Hindlimb muscle (tissue), 1 donor: ENCODE results near the gene ETAA1. TPM values are rescaled to one million over a fixed set of nuclear protein-coding genes. Genes with fewer than 3 reads are reported as not detected.

Source experiments
- DNase-seq: peaks from one replicate; pipeline ENCODE4 v3.0.0-alpha.2; 2013
- polyA plus RNA-seq: library from polyadenylated mRNA; unstranded; fragments of 120-200 nt; gene quantifications from one replicate; pipeline ENCODE4 v1.2.1, GENCODE V29; 2013; ENCODE audit not compliant: insufficient read length

Gene ETAA1
- polyA plus RNA-seq: 10.2 TPM

DNA sequence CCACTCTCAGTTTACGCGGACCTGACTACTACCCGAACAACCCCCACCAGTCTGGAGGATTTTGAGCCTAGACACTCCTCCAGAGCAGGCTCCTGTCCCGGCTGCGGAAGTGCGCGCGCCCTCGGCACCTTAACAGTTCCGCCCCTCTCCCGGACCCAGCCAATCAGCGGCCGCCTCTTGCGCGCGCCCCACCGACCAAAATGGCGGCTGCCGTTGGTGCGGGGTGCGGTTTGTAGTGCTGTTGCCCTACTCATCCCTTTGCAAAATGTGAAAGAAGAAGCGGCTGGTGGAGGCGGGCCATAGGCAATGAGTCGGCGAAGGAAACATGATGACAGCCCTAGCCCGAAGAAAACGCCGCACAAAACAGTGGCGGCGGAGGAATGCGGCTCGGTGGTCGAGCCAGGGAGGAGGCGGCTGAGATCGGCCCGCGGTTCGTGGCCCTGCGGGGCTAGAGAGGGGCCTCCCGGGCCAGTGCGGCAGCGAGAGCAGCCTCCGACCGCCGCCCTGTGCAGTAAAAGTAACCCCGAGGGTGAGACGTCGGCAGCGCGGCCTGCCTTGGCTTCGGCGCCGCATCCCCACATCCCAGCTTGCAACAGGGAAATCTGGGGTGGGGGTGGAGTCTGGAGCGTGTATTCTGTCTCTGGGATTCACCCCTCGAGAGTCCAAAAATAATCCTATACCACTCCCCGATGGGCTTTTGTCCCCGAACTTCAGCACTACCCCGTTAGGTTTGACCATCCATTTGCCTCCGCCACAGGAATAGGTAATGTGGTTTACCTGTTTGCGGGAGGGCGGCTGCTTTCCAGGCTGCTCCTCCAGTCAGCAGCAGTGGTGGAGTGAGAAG lies at the start of gene ETAA1:
ETAA1 (plus strand) TSS at position 191 of the 844 bp plus-strand sequence; CDS start at position 307, 116 bp downstream.
- DNase-seq: peak; percentile 92

- DNase-seq: no peak
Observed at GRCh38 chr2:67366832-67367412, 30.2 kb upstream of the ETAA1 start.

DNA sequence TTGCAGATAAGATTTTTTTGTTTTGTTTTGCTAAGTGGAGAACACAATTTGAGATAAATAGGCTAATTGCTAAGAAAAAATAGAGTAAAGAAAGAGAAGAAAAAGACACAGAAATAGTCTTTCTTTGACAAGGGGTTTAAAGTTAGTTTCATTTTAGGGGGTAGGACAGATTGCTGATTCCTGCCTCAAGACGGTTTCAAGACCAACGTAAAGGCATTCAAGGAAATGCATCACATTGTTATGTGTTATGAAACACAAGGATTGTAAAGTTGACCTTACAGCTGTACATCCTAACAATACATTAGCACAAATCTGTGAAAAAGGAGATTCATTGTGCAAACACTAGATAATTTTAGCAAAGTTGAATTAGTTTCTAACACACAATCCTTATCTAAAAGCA lies 22.7 kb upstream of the ETAA1 start:
- DNase-seq: no peak

DNA sequence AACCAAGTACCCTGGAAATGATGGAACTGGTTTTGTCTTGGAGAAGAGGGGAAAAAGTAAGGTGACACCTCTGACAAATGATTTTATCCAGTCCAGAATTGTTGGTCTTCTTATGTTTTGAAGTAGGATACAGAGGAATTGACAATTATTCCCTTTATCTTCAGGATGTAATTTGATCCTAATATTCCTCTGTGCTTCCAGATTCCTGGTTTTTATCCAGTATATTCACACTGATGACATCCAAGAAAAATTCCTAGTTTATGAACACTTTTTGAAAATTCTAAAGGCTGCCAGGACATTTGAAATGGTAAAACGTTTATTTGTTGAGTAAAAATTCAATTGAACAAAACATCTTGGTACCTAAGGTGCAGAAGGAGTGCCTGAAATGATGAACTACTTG lies 22.2 kb upstream of the ETAA1 start:
- no peak for DNase-seq

DNA sequence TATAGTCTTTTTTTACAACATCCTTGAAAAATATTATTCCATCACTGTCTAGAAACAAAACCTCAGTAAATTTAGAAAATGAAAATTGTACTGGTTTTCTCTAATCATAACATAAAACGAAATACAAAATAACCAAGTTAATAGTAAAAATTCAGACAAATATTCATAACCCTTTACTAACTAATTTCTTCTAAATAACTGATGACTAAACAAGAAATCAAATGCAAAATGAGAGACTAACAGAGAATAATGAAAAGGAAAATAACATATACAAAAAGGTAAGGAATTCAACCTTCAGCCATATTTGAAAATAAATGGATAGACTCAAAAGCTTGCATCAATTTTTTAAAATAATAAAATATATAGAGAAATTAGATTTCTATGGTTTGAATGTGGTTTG lies 18.6 kb upstream of the ETAA1 start:
- no peak for DNase-seq

DNA sequence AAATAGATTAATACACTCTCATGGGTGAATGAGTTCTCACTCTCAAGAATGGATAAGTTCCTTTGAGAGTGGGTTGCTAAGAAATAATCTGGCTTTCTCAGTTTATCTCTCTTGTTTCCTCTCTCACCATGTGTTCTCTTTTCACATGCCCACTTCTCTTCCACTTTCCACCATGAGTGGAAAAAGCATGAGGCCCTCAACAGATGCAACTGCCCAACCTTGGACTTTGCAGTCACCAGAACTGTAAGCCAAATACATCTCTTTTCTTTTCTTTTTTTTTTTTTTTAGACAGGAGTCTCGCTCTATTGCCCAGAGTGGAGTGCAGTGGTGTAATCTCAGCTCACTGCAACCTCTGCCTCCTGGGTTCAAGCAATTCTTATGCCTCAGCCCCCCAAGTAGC lies 18.1 kb upstream of the ETAA1 start:
- no peak for DNase-seq

DNA sequence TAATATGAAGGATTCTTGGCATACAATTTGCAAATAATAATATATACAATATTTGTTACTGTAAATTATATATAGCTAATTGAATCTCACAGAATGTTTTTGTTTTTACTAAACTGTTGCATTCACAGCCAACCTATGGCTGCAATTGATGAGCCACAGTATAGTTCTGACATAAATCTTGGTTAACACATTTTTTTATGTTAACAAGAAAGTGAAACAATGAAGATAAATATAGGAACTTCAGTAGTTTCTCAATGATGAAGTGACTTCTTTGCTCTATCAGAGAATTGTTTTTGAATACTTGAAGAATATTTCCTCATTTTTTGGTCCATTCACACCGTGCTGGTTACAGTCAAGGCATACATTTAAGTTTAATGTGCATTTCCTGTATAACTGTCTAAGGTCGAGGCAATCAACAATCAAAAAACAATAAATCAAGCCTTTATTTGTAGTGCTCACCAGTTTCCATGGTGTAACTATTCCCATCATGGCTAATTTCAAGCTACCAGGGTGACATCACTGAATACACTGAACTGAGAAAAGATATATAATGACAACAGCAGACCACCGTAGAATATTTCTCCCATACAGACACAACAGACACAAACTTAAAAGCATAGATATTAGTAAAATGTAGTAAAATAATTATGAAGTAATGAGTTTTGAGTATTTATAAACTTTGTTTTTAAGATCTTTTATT lies 12.9 kb upstream of the ETAA1 start:
- DNase-seq: no peak

DNA sequence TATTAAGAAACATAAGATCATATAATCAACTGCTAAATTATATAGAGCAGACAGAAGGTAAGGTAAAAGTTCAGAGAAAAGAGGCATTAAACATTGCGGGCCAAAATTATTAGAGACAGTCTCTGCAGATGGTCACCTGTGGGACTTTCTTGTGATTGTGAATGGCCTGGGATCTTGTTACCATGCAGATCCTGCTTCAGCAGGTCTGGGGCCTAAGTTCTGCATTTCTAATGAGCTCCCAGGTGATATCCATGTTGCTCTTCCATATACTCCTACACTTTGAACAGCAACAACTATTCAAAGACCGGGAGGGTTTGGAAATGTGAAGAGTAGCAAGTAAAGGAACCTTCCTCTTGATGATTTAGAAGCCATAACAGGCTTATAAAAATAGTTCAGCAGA lies 8.5 kb upstream of the ETAA1 start:
- DNase-seq: no peak

- DNase-seq: no peak
Observed at GRCh38 chr2:67389286-67389685, 7.8 kb upstream of the ETAA1 start.

DNA sequence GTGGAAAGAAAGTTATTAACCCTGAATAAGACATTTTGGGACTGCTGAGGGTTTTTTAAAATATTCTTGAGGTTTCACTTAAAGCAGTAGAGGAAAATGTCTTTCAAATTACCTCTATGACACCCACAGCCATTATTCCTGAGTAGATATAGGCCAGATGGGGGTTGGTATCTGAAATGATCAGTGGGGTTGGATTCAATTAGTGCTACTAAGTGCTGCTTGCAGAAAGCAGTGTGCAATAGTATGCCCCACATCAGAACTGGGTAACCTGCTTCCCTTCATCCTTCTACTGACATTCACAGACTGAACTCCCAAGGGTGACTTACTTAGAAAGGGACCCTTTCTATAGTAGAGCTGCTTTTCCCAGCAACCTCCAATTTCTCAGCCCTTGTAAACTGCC lies 7.3 kb upstream of the ETAA1 start:
- DNase-seq: no peak

- no peak for DNase-seq
Observed at GRCh38 chr2:67393237-67393636, 3.9 kb upstream of the ETAA1 start.

DNA sequence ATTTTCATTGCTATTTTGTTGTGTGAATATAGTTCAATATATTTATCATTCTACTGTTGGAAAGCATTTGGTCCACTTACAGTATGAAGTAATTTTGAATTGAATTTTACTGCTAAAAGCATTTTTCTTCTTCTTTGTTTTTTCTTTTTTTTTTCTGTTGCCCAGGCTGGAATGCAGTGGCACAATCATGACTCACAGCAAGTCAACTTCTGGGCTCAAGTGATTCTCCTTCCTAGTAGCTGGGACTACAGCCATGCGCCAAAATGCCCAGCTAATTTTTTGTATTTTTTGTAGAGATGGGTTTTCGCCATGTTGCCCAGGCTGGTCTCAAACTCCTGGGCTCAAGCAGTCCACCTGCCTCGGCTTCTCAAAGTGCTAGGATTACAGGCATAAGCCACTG lies 2.4 kb upstream of the ETAA1 start:
- DNase-seq: no peak

DNA sequence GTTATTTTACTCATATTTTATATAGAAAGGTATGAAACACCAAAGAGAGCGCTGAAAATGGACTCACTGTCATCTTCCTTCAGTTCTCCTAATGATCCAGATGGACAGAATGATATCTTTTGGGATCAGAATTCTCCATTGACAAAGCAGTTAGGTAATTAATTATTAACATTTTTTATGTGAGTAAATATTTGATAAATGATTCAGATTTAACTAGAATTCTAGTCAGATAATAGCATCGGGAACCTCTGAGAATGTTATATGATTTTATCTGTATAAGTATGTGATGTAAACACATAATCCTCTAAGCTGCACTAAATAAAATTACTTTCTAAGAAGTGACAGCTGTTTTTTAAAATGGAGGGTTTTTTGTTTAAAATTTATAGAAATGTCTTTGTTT lies 2.0 kb downstream of the ETAA1 start:
- no peak for DNase-seq

DNA sequence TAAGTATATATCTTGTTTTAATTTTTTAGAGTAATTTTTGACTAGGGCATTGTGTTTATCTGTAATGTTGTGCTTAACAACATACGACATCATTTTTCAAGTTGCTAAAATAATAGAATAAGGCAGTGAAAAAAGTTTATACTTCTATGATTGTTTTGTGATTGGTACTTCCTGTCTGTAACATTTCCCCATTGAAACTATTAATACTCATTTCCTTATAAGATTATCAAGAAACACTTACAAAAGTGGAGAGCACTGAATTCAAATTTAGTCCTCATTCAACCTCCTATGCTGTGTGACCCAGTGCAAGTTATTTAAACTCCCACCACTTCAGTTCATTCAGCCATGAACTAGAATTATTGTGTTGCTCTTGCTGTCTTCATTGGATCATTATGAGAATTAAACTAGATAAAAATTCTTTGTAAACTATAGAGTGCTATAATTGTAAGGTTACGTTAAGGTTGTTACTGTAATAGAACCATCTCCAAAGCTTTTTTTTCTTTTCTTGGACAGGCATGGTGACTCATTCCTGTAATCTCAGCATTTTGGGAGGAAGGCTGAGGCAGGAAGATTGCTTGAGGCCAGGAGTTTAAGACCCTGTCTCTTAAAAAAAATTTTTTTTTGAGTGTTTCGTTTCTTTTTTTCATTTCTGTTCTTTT lies 2.8 kb downstream of the ETAA1 start:
- no peak for DNase-seq

DNA sequence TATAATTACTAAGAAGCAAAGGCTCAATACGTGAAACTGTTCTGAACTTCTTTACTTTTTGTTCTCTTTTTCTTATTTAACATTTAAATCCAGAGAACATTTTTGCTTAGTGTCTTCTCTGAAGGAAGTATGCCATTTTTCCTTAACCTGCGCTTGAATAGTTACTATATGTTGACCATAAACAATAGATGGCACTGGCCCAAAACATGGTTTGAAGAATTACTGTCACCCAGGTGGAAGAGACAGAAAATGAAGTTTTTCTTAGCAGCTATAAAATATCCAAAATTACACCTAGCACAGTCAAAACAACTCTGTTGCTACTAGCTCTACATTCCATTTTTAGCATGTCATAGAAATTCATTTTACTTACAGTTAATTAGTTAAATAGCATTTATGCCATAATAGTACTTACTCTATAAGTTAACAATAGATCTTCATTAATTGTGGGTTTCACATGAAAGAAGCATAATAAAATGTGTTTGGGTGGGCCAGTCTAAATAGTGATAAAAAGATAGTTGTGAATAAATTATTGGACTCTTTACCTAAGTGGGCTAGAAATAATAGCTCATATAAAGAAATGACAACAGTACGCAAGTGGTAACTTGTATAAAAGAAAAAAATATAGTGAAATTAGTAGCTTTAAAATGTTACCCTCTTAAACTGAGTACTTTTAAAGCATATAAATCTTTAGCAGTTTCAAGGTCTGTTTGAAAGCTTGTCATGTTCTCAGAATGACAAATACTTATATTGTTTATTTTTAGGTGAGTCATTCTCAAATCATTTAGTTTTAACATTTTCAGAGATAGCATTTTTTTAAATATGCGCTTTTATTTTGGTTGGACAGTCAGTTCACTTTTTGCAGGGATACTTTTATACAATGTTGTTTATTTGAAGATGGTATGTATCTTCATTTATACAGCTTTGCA lies 3.7 kb downstream of the ETAA1 start:
- no peak for DNase-seq

DNA sequence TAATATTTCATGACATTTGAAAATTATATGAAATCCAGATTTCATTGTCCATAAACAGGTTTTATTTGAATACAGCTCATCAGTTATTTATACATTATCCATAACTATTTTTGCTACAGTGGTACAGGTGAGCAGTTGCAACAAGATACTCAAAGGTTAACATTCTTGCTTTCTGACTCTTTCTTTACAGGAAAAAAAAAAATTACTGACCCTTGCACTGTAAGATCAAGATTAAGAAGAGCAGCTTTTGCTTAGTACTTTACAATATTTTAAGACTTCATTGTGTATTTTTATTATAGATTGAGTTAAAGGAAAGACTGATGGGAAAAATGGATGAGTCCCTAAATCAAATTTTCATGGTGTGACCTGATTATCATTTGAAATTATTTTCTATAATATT lies 11.2 kb downstream of the ETAA1 start:
- DNase-seq: no peak

GRCh38 chr2:67412424-67412823 lies 15.3 kb downstream of the ETAA1 start:
- no peak for DNase-seq

GRCh38 chr2:67414867-67415266 lies 17.7 kb downstream of the ETAA1 start:
- DNase-seq: no peak

DNA sequence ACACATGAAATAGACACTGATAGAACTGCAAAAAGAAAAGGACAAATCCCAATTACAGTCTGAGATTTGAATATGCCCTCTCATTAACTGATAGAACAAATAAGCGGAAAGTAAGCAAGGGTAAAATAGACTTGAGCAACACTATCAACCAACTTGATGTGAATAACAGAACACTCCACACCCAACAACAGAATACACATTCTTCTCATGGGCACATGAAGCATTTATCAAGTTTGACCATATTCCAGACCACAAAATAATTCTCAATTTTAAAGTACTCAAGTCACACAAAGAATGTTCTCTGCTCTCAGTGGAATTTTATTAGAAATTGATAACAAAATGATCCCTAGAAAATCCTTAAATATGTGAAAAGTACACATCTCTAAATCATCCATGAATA lies 19.0 kb downstream of the ETAA1 start:
- DNase-seq: no peak

- no peak for DNase-seq
Observed at GRCh38 chr2:67423489-67423888, 26.4 kb downstream of the ETAA1 start.

DNA sequence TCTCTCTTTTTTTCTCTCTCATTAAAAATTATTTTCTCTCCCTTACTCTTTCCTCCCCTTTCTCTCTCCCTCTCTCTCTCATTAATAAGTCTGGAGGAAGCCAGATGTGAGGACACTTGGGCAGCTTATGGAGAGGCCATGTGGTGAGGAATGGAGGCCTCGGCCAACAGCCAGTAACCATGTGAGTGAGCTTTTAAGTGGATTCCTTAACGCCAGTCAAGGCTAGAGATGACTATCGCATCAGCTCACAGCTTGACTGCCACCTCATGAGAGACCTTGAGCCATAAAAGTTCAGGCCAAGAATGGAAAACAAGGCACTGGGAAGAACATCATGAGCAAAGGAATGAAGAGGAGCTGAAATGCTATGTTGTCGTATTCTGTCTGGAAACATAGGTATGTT lies 39.1 kb downstream of the ETAA1 start:
- DNase-seq: no peak

GRCh38 chr2:67437114-67437513 lies 40.0 kb downstream of the ETAA1 start:
- no peak for DNase-seq
